SIG-M5 treated with dmso at 0.1 percent for 504 hours (cell line): ENCODE results near the gene DNAJB8.

ENCODE experiments used
- DNase-seq: peaks from one replicate; lab custom pipeline; 2025; ENCODE audit not compliant: unreplicated experiment; lab: John Stamatoyannopoulos, UW

DNAJB8 gene

GRCh38 chr3:128427175-128427857 is 39.4 kb downstream of the DNAJB8 start:
- no peak for DNase-seq

GRCh38 chr3:128426128-128426921 is 40.4 kb downstream of the DNAJB8 start:
- peak; percentile 23 for DNase-seq

DNA sequence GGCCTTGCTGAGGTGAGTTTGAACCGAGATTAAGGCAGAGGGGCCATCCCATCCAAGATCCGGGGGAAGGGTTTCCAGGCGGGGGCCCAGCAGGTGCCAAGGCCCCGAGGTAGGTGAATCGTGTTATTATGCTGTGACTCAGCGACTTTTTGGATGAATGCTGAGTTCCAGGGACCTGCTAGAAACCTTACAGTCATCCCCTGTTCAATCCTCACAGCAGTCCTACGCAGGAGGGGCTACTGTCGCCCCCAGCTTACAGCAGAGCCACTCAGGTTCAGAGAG is 40.9 kb downstream of the DNAJB8 start:
- no peak for DNase-seq

DNA sequence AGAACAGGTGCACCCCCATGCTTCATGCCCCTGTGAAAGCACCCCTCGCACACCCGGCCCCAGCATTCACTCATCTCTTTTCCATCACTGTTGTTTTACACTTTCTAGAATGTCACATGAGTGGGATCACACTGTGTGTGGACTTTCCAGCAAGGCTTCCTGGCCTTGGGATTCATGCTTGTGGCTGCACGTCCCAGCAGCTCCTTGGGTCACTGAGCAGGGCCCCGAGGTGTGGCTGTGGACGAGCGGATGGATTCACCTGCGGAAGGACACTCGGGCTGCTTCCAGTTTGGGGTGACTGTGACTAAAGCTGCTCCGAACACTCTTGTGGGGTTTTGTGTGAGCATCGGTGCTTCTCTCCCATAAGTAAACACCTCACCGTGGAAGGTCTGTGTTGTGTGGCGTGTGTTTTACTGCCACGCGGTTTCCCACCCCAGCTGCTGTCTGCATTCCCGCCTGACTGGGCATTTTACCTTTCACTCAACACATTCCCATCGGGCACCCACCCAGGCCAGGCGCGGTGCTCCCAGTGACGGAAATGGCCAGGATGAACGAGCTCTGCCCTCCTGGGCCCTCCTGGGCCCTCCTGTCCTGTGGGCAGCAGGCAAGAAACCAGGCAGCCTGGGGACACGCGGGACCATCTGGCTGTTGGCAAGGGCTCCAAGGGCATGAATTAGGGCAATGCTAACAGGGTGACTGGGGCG is 41.4 kb downstream of the DNAJB8 start:
- no peak for DNase-seq

DNA sequence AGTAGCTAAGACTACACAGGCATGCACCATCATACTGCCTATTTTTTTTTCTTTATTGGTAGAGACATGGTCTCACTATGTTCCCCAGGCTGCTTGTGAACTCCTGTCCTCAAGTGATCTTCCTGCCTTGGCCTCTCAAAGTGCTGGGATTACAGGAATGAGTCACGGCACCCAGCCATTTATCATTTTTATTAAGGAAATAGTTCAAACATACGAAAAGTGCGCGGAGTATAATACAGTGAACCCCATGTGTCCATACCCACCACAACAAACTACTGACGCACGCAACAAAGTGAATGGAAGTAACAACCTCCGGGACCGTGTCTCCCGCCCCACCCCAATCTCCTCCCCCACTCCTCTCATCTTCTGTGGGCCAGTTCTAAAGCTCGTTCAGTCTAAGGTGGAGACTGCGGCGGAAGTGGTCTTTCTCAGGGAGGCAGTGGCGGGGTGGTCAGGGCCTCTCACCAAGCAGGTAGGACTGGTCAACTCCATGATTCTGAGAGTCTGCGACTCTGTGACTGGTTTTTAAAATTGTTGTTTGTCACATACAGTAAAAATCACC is 42.1 kb downstream of the DNAJB8 start:
- DNase-seq = no peak

DNA sequence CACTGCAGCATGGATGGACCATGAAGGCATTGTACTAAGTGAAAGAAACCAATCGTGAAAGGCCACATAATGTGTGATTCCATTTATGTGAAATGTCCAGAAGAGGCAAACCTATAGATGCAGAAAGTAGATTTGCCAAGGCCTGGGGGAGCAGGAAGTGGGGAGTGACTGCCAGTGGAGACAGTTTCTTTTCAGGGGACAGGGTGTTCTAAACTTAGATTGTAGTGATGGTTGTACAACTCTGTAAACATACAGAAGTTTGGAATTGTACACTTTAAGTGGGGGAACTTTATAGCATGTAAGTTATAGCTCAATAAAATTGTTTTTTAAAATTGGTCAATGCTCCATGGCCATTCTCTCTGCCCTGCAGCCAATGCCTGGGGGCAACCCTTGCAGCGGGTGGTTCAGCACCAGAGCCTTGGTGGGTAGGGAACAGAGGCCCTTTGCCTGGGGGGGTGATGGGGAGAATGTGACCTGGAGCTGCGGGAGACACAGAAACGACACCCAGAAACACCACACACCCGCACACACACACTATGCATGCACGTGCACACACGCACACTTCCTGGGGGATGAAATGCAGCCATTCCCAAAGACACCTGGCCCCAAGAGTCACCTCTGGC is 43.1 kb downstream of the DNAJB8 start:
- DNase-seq = peak; percentile 11

DNA sequence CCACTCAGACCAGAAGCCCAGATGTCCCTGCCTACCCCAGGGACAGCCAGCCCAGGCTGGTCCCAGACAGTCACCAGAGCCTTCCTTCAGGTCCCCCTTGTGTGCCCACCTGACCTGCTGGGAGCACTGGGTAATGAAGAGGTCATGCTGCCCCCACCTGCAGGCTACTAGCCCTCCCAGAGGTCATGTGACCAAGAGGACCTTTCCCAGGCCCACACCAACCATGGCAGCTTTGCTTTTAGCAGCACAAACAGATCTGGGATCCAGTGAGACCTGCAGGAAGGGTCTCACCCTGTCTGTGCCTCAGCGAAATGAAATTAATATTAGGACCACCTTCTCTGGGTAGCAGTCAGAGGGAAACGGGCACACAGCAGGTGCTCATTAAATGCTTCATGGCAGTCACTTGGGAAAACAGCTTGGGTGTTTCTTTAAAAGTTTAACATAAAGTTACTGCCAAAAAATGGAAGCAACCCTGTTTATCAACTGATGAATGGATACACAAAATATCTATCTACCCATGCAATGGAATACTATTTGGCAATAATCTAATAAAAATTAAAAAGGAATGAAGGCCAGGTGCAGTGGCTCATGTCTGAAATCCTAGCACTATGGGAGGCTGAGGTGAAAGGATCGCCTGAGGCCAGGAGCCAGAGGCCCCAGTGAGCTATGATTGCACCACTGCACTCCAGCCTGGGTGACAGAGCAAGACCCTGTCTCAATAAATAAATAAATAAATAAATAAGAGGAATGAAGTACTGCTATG is 43.7 kb downstream of the DNAJB8 start:
- DNase-seq = no peak

- no peak for DNase-seq
Observed at GRCh38 chr3:128421966-128422365, 44.7 kb downstream of the DNAJB8 start.

GRCh38 chr3:128421439-128421836 is 45.3 kb downstream of the DNAJB8 start:
- no peak for DNase-seq

GRCh38 chr3:128420720-128421438 is 45.8 kb downstream of the DNAJB8 start:
- DNase-seq = no peak

DNA sequence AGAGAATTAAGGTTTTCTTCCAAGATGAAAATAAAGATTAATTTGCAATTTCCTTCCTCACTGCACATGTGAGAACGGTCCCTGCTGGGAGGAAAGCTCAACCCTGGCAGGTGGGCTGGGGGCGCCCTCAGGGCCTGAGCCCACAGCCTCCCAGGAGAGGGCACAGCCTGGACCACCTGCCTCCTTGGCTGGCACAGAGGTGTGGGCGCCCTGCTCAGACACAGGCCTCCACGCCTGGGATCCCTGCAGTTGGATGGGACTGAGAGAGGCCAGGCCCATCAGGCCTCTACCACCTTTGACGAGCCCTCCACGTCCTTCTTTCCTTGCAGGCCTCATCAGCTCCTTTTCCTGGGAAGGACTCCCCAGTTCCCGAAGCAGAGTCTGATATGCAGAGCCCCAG is 46.4 kb downstream of the DNAJB8 start:
- no peak for DNase-seq

DNA sequence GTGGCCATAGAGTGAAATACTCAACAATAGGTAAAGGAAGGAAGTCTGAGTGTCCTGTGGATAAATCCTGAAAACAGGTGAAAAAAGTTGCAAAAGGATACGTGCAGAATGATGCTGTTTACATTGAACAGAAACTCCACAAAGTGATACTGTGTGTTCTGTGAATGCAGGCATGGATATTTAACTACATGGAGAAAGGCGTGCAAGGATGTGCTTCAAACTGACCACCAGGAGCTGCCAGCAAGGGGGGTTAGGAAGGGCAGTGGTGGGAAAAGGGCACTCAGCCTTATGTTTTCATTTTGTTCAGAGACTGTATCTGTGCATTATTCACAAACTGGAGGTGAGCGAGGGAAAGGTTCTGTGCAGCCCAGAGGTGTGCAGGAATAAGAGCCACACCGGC is 47.4 kb downstream of the DNAJB8 start:
- DNase-seq = no peak

- no peak for DNase-seq
Observed at GRCh38 chr3:128418900-128419299, 47.8 kb downstream of the DNAJB8 start.

DNA sequence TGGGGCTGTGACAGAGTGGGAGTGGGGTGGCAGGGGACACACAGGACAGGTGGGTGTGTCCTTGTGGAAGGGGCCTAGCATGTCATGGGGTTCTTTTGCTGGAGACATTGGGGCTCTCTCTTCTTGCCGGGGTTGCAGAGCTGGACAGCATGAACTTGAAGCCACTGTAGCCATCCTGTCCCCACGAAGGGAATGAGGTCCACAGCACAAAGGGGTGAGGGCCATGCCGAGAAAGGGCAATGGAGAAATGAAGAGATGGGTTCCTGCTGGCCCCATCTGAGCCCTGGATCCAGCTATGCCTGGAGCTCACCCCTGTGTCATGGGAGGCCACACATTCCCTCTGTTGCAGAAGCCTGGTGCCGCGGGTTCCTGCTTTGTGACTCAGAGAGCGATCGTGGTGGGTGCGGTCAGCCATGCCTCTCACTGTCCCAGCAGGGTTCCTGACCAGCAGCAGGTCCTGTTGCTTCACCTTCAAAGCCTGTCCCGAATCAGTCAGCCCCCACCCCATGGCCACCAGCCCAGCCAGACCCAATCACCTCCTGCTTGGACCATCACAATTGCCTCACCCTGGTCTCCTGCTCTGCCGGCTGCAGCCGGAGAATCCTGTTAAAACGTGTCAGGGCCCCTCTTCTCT is 50.0 kb downstream of the DNAJB8 start:
- peak; percentile 93 for DNase-seq

DNA sequence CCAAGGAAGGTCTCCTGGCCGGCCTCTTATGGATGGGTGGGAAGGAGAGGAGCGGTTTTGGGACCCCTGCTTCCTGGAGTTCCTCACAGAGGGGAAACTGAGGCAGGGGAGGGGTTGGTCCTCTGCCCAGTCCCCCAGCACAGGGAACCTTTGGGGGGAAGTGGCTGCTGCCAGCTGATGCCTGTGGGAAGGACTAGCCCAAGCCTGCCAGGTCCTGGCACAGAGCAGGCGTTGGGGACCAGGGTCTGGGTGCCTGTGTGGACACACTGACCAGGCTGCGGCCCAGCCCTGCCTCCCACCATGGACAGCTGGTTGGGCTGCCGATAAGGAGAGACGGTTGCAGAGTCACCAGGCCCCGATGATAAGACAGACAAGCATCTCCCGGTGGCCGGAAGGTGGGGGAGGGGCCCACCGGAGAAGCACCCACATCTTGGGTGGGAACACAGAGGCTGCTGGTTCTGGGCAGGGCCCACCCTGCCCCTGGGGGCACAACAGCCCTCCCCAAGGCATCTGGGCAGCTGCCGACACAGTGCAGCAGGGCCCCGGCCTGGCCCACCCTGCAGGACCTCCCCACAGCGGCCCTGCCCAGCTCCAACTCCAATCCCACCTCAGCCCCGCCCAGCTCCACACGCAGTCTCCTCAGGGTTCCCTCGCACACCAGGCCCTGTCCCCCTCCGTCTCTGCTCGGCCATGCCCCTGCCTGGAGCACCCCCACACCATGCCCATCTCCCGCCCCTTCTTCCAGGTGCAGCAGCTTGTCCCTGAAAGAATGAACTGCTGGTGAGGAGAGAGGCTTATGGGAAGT is 50.7 kb downstream of the DNAJB8 start:
- no peak for DNase-seq

DNA sequence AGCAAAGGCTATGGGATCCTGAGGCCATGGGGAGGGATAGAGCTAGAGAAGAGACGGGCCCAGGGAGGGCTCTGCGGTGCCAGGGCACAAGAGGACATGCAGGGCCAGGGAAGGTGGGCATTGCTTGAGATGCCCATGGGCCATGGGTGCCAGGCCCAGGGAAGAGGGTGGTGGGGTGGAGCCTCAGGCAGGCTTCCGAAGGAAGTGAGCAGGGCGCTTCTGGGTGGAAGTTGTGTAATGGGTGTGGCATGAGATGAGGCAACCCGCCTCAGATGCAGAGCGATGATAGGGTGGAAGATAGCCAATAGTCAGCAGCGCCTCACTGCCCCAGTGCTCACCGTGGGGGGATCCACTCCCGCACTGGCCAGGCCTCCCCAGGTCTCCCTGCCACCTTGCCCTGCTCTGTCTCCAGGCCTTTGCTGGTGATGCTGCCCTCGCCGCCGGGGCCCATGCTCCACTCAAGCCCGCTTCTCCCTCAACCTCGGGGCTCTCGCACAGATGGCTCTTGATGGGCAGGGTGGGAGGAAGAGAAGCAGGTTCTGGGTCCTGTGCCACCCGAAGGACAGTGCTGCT is 51.4 kb downstream of the DNAJB8 start:
- DNase-seq = peak; percentile 28

DNA sequence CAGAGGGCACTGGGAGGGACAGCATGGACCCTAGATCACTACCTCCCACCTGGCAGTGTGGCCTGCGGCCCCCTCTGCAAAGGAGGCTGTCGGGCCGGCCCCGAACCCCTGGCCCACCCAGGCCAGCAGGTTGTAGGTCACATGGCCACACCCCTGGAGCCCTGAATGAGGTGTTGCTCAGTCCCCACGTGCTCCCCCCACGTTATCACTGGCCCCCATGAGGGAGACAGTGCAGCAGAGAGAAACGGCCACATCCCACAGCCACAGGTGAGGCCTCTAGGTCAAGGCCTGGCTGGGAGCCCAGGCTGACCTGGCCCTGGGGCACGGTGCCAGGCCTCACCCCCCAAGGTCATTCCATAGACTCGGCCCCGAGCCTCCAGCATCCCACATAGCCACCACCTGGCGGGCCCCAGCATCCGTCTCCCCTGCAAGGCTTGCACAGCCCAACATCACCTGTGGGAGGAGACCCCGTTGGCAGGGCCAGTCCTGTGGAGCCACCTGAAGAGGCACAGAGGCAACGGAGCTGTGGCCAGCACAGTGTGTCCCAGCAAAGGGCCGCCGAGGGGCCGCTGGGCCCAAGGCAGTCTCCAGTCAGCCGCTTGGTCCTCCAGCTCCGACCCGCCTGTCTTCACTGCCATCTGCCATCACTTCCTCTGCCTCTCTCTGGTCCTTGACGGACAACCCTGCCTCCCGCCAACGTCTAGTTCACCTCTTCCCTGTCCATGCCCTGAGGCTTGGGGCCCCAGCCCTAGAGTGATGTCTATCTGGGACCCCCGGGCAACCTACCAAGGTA is 53.1 kb downstream of the DNAJB8 start:
- no peak for DNase-seq

GRCh38 chr3:128413003-128413370 is 53.7 kb downstream of the DNAJB8 start:
- no peak for DNase-seq
